Measurements from ENCODE around the gene KCNK10.

KCNK10 gene

DNA sequence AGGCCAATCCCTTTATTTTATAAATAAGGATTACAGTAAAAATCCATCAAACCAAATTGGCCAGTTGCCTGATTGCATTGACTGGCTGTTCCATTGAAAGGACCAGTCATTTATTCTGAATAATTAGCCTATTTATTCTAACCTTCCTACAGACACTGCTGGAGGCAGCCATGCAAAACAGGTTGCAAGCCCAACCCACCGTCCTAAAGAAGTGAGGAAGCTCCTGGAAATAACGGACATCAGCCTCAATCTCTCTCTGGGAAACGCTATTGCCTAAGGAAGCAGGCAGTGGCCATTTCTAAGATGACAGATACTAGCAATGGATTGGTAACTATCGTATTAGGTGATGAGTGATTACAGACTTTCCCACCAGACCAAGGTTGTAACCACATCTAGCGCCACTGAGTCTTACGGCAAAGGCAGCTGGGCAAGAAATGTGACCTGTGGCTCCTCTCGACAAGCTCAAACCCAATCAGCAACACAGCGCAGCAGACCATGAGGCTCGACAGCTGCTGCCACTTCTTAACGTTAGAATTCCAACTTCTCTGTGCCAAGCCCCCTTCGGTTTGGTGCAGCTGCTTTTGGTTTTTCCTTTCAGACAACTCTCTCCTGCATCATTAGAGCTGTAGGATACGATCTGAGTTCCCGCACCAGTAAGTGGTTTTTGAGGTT, 134.2 kb downstream of the KCNK10 start:
- no peak overlapping the region for H3K9ac ChIP-seq (ENCODE audit: low read length in 2 of 2)
- no peaks in the 10 kb centered on the region for H3K9me3 ChIP-seq (ENCODE audit: control insufficient read depth in 2 of 2, low read length in 2 of 2)
- peaks cover 3 to 8% of the 10 kb centered on the region in 2 donors for H3K27me3 ChIP-seq (ENCODE audit: control insufficient read depth in 1 of 2, insufficient read depth in 2 of 2, low read length in 2 of 2)
- H3K4me1 ChIP-seq (ENCODE audit: control insufficient read depth, insufficient read depth, low read length), result peaks cover 4% of the 10 kb centered on the region
- peak overlapping the region; percentile 58 to 60 for H3K4me3 ChIP-seq (ENCODE audit: low read length in 2 of 2)
- H3K27ac ChIP-seq (ENCODE audit: low read length), result no peak overlapping the region
- H3K36me3 ChIP-seq (ENCODE audit: control insufficient read depth in 2 of 2, insufficient read depth in 2 of 2, low read length in 2 of 2), result no peaks in the 10 kb centered on the region

DNA sequence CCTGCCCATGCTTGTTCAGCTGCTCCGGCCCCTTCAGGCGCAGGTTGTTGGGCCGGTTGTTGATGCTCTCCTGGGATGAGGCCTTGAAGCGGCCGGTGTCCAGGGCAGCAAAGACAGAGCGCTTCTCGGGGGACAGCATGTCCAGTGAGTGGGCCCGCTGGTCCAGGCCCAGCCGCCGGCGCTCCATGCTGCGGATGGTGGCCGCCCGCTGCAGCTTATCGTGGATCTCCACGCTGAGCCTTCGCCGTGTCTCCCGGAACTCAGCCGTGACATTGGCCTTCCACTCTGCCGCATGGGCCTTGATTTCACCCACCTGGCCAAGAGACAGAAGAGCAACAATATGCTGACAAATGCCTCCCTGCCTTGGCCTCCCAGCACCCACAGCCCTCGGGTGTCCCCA, 137.2 kb downstream of the KCNK10 start:
- no peak overlapping the region for H3K4me3 ChIP-seq (ENCODE audit: low read length in 2 of 2)
- no peaks in the 10 kb centered on the region for H3K27me3 ChIP-seq (ENCODE audit: control insufficient read depth in 1 of 2, insufficient read depth in 2 of 2, low read length in 2 of 2)
- H3K9ac ChIP-seq (ENCODE audit: low read length in 2 of 2), result no peak overlapping the region
- peaks cover 4% of the 10 kb centered on the region for H3K4me1 ChIP-seq (ENCODE audit: control insufficient read depth, insufficient read depth, low read length)
- no peaks in the 10 kb centered on the region for H3K9me3 ChIP-seq (ENCODE audit: control insufficient read depth in 2 of 2, low read length in 2 of 2)
- no peaks in the 10 kb centered on the region for H3K36me3 ChIP-seq (ENCODE audit: control insufficient read depth in 2 of 2, insufficient read depth in 2 of 2, low read length in 2 of 2)
- H3K27ac ChIP-seq (ENCODE audit: low read length), result no peak overlapping the region

DNA sequence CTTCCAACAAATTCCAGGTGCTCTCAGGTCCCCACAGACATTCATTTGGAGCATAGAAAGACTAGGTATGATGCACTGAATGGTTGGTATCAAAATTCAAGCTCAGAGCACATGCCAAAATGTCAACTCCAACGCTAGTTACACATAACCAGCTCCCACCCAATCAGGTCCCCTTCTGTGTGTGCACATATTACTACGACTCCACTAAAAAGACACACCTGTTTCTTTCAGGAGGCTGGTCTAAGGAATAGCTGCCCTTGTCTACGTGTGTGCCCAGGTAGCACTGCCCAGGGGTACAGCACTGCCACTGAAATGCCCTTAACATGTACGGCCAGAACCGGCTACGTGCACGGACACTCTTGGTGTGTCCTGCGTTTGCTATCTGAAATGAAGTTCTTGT, 138.1 kb downstream of the KCNK10 start:
- H3K27ac ChIP-seq (ENCODE audit: low read length), result no peak overlapping the region
- H3K9me3 ChIP-seq (ENCODE audit: control insufficient read depth in 2 of 2, low read length in 2 of 2), result no peaks in the 10 kb centered on the region
- H3K4me1 ChIP-seq (ENCODE audit: control insufficient read depth, insufficient read depth, low read length), result peaks cover 4% of the 10 kb centered on the region

DNA sequence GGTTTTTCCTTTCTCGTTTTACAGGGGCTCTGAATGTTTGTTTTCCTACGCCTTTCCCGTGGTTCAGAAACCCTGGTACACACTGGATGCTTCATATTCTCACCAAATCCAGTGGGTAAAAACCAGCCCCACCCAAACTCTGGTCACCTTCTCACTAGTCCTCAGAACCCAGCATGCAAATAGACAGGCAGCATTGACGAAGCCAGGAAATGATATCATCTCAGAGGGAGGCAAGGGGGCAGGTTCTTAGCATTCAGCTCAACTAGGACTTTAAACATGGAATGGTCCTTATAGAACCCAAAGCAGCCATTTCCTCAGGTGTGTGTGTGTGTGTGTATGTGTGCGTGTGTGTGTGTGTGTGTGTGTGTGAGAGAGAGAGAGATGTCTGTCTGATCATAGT, 142.0 kb downstream of the KCNK10 start:
- Histone ChIP-seq H3K9ac (ENCODE audit: low read length in 2 of 2) (no peak overlapping the region), H3K9me3 (ENCODE audit: control insufficient read depth in 2 of 2, low read length in 2 of 2) (no peaks in the 10 kb centered on the region), H3K27ac (ENCODE audit: low read length) (no peak overlapping the region)

More for the DNA sequence above, 138.1 kb downstream of the KCNK10 start:
- Histone ChIP-seq H3K36me3 (ENCODE audit: control insufficient read depth in 2 of 2, insufficient read depth in 2 of 2, low read length in 2 of 2) (no peaks in the 10 kb centered on the region), H3K27me3 (ENCODE audit: control insufficient read depth in 1 of 2, insufficient read depth in 2 of 2, low read length in 2 of 2) (no peaks in the 10 kb centered on the region), H3K4me3 (ENCODE audit: low read length in 2 of 2) (no peak overlapping the region), H3K9ac (ENCODE audit: low read length in 2 of 2) (no peak overlapping the region)

DNA sequence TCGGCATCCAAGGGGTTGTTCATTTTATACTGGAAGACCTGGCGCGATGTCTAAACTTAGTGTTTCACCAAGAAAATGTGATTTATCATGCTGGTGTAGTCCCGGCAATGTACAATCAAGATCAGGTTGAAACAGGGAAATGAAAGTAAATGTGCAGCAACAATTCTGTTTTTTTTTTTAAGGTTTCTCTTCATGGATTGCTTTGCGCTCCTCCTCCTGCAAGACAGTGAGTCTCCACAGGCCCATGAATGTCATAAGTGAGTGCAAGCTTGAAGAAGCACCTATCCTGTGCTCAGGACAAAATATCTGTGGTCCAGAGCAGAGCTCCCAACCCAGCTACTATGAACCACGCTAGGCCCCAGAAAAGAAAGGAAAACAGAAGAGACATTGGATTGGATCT, 143.4 kb downstream of the KCNK10 start:
- Histone ChIP-seq H3K9ac (ENCODE audit: low read length in 2 of 2) (no peak overlapping the region), H3K4me3 (ENCODE audit: low read length in 2 of 2) (no peak overlapping the region), H3K9me3 (ENCODE audit: control insufficient read depth in 2 of 2, low read length in 2 of 2) (no peaks in the 10 kb centered on the region), H3K4me1 (ENCODE audit: control insufficient read depth, insufficient read depth, low read length) (no peaks in the 10 kb centered on the region), H3K27me3 (ENCODE audit: control insufficient read depth in 1 of 2, insufficient read depth in 2 of 2, low read length in 2 of 2) (no peaks in the 10 kb centered on the region), H3K27ac (ENCODE audit: low read length) (no peak overlapping the region), H3K36me3 (ENCODE audit: control insufficient read depth in 2 of 2, insufficient read depth in 2 of 2, low read length in 2 of 2) (no peaks in the 10 kb centered on the region)

More for the DNA sequence above, 142.0 kb downstream of the KCNK10 start:
- no peaks in the 10 kb centered on the region for H3K36me3 ChIP-seq (ENCODE audit: control insufficient read depth in 2 of 2, insufficient read depth in 2 of 2, low read length in 2 of 2)
- H3K4me3 ChIP-seq (ENCODE audit: low read length in 2 of 2), result no peak overlapping the region
- no peaks in the 10 kb centered on the region for H3K27me3 ChIP-seq (ENCODE audit: control insufficient read depth in 1 of 2, insufficient read depth in 2 of 2, low read length in 2 of 2)
- no peaks in the 10 kb centered on the region for H3K4me1 ChIP-seq (ENCODE audit: control insufficient read depth, insufficient read depth, low read length)

- Histone ChIP-seq H3K9me3 (ENCODE audit: control insufficient read depth in 2 of 2, low read length in 2 of 2) (no peaks in the 10 kb centered on the region), H3K36me3 (ENCODE audit: control insufficient read depth in 2 of 2, insufficient read depth in 2 of 2, low read length in 2 of 2) (no peaks in the 10 kb centered on the region), H3K4me3 (ENCODE audit: low read length in 2 of 2) (no peak overlapping the region), H3K27ac (ENCODE audit: low read length) (no peak overlapping the region), H3K27me3 (ENCODE audit: control insufficient read depth in 1 of 2, insufficient read depth in 2 of 2, low read length in 2 of 2) (no peaks in the 10 kb centered on the region), H3K4me1 (ENCODE audit: control insufficient read depth, insufficient read depth, low read length) (no peaks in the 10 kb centered on the region), H3K9ac (ENCODE audit: low read length in 2 of 2) (no peak overlapping the region)
Measured at GRCh38 chr14:88170333-88170732, 152.7 kb downstream of the KCNK10 start.

DNA sequence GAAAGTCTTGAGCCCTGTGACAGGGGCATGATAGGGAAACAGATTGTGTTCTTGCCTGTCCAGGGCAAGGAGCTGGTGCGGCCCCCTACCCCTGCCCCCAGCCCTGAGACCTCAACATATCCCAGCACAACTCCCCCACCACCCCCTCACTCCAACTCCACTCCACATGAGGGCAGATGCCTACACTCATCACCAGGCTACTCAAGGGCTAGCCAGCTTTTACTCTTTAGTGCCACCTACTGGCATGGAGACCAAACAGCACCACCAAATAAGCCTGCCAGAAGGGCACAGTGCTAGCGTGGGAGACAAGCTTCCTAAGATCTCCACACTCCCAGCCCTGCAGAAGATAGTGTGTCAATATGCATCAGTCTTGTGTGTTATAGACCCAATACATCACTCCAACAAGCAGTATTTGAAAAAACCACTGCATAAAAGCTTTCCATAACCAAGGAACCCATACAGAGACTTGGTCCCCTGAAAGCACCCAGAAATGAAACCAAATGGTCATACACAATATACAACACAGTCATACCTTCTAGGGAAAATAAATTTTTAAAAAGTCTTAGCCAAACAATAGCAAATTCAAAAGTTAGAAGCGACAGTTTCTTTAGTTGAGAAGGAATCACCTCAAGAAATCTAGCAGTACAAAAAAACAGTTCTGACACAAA, 154.4 kb downstream of the KCNK10 start:
- Histone ChIP-seq H3K27me3 (ENCODE audit: control insufficient read depth in 1 of 2, insufficient read depth in 2 of 2, low read length in 2 of 2) (no peaks in the 10 kb centered on the region), H3K27ac (ENCODE audit: low read length) (no peak overlapping the region), H3K36me3 (ENCODE audit: control insufficient read depth in 2 of 2, insufficient read depth in 2 of 2, low read length in 2 of 2) (no peaks in the 10 kb centered on the region), H3K9ac (ENCODE audit: low read length in 2 of 2) (no peak overlapping the region), H3K4me3 (ENCODE audit: low read length in 2 of 2) (no peak overlapping the region), H3K4me1 (ENCODE audit: control insufficient read depth, insufficient read depth, low read length) (no peaks in the 10 kb centered on the region), H3K9me3 (ENCODE audit: control insufficient read depth in 2 of 2, low read length in 2 of 2) (no peaks in the 10 kb centered on the region)

DNA sequence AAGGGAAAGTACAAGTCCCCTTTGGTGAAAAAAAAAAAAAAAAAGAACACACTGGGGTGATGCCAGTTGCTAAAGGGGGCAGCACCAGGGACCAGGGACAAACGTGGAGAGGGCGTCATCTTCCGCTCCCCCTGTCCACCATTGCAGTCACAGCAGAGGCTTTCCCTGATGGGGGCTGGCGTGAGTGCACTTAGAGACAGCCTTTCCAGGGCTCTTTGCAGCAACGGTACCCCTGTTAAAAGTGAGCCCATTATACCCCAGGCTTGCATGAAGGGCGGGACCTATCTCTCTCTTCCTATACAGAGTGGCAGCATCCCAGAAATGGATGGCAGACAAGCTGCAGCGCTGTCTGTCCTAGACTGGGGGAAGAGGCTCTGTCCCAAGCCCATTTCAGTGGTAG, 155.0 kb downstream of the KCNK10 start:
- Histone ChIP-seq H3K9me3 (ENCODE audit: control insufficient read depth in 2 of 2, low read length in 2 of 2) (no peaks in the 10 kb centered on the region), H3K4me1 (ENCODE audit: control insufficient read depth, insufficient read depth, low read length) (no peaks in the 10 kb centered on the region), H3K9ac (ENCODE audit: low read length in 2 of 2) (no peak overlapping the region), H3K27ac (ENCODE audit: low read length) (no peak overlapping the region), H3K27me3 (ENCODE audit: control insufficient read depth in 1 of 2, insufficient read depth in 2 of 2, low read length in 2 of 2) (no peaks in the 10 kb centered on the region), H3K36me3 (ENCODE audit: control insufficient read depth in 2 of 2, insufficient read depth in 2 of 2, low read length in 2 of 2) (no peaks in the 10 kb centered on the region), H3K4me3 (ENCODE audit: low read length in 2 of 2) (no peak overlapping the region)

GRCh38 chr14:88166616-88167015, 156.5 kb downstream of the KCNK10 start:
- H3K36me3 ChIP-seq (ENCODE audit: control insufficient read depth in 2 of 2, insufficient read depth in 2 of 2, low read length in 2 of 2), result no peaks in the 10 kb centered on the region
- H3K9ac ChIP-seq (ENCODE audit: low read length in 2 of 2), result no peak overlapping the region

GRCh38 chr14:88164906-88165534, 158.0 kb downstream of the KCNK10 start:
- Histone ChIP-seq H3K27me3 (ENCODE audit: control insufficient read depth in 1 of 2, insufficient read depth in 2 of 2, low read length in 2 of 2) (peaks cover 0 to 3% of the 10 kb centered on the region in 2 donors), H3K9me3 (ENCODE audit: control insufficient read depth in 2 of 2, low read length in 2 of 2) (no peaks in the 10 kb centered on the region), H3K9ac (ENCODE audit: low read length in 2 of 2) (no peak overlapping the region), H3K4me3 (ENCODE audit: low read length in 2 of 2) (no peak overlapping the region), H3K4me1 (ENCODE audit: control insufficient read depth, insufficient read depth, low read length) (no peaks in the 10 kb centered on the region), H3K27ac (ENCODE audit: low read length) (no peak overlapping the region), H3K36me3 (ENCODE audit: control insufficient read depth in 2 of 2, insufficient read depth in 2 of 2, low read length in 2 of 2) (no peaks in the 10 kb centered on the region)

More at GRCh38 chr14:88166616-88167015, 156.5 kb downstream of the KCNK10 start:
- no peak overlapping the region for H3K4me3 ChIP-seq (ENCODE audit: low read length in 2 of 2)
- H3K4me1 ChIP-seq (ENCODE audit: control insufficient read depth, insufficient read depth, low read length), result no peaks in the 10 kb centered on the region
- no peaks in the 10 kb centered on the region for H3K27me3 ChIP-seq (ENCODE audit: control insufficient read depth in 1 of 2, insufficient read depth in 2 of 2, low read length in 2 of 2)
- H3K27ac ChIP-seq (ENCODE audit: low read length), result no peak overlapping the region
- H3K9me3 ChIP-seq (ENCODE audit: control insufficient read depth in 2 of 2, low read length in 2 of 2), result no peaks in the 10 kb centered on the region

All from stomach smooth muscle (tissue), 2 donors.